ENCODE data around the gene CAMTA1. TPM values are rescaled to one million over a fixed set of nuclear protein-coding genes. Genes with fewer than 3 reads are reported as not detected.

CAMTA1 gene
- total RNA-seq, 4 donors from 2014 or later: 86.3 to 170 (median 132) TPM

DNA sequence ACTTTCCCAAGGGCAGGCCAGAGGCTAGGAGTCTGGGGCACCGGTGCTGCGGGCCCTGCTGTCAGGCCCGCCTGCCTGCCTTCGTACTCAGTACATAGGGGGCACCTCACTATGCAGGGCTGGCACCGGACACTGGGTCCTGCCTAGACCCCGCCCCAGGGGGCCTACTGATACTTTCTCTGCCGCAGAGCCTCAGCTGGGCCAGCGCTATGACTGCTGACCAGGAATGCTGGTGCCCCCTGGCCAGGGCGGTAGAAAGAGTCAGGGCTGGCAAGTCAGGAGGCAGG, 857.1 kb downstream of the CAMTA1 start:
- H3K9me3 ChIP-seq: peaks cover 0 to 5% (median 0%) of the 10 kb centered on the region in 3 donors
- no peak for TF ChIP-seq EP300 (IDR thresholded peaks at IDR 0.05)
- no peak for TF ChIP-seq POLR2AphosphoS5 (IDR thresholded peaks at IDR 0.05)
- TF ChIP-seq, protein P1, sequence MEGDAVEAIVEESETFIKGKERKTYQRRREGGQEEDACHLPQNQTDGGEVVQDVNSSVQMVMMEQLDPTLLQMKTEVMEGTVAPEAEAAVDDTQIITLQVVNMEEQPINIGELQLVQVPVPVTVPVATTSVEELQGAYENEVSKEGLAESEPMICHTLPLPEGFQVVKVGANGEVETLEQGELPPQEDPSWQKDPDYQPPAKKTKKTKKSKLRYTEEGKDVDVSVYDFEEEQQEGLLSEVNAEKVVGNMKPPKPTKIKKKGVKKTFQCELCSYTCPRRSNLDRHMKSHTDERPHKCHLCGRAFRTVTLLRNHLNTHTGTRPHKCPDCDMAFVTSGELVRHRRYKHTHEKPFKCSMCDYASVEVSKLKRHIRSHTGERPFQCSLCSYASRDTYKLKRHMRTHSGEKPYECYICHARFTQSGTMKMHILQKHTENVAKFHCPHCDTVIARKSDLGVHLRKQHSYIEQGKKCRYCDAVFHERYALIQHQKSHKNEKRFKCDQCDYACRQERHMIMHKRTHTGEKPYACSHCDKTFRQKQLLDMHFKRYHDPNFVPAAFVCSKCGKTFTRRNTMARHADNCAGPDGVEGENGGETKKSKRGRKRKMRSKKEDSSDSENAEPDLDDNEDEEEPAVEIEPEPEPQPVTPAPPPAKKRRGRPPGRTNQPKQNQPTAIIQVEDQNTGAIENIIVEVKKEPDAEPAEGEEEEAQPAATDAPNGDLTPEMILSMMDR (IDR thresholded peaks at IDR 0.05): no peak
- TF ChIP-seq POLR2A (IDR thresholded peaks at IDR 0.05): no peak
- no peak overlapping the region for H3K27ac ChIP-seq
- no peaks in the 10 kb centered on the region for H3K36me3 ChIP-seq
- peaks cover 0 to 19% (median 0%) of the 10 kb centered on the region in 3 donors for H3K4me1 ChIP-seq
- H3K27me3 ChIP-seq: peaks cover 5% of the 10 kb centered on the region
- ATAC-seq: no peak
- no peak overlapping the region for H3K4me3 ChIP-seq
- WGBS, 2 donors (ENCODE audit: low coverage in 1 of 2): no CpG with 5 or more reads among the region's 9 CpGs

DNA sequence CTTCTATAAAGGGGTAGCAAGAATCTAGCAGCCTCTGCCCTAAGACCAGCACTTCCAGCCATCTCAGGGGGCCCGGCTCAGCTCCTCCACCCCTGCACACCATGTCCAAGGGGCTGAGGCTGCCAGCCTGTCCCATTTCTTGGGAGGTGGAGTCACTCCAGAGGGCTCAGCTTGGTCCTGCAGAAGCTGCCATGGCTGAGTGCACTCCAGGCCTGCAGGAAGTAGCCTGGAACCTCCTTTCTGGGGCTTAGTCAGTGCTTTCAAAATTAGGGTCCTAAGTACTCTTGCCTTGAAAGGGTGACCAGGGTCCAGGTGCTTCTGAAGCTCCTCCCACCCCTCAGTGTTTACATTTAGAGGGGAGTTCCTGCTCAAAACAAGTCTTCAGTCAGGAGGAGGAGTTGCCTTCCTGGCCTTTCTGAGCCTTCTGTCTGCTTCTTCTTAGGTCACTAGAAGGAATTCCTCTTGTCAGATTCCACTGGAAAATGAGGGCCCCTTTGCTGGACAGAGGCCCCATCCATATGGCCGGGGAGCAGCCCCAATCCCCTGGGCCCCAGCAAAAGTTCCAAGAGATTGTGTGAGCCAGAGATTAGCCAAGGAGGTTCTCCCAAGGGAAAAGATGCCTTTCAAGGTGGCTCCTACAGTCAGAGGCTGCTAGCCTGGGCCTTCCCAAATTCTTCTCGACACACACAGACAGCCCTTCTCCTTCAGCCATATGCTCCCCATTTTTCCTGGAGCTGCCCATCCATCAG, 857.7 kb downstream of the CAMTA1 start:
- Histone ChIP-seq H3K27me3 (peaks cover 11% of the 10 kb centered on the region), H3K36me3 (no peaks in the 10 kb centered on the region), H3K4me3 (no peak overlapping the region), H3K4me1 (peaks cover 0 to 23% (median 0%) of the 10 kb centered on the region in 3 donors), H3K27ac (no peak overlapping the region), H3K9me3 (peaks cover 0 to 5% (median 0%) of the 10 kb centered on the region in 3 donors)
- 0 to 38% methylated on average over 1 of the region's 3 CpGs for WGBS, 2 donors (ENCODE audit: low coverage in 1 of 2)
- no peak for ATAC-seq
- TF ChIP-seq POLR2AphosphoS5 (IDR thresholded peaks at IDR 0.05) (no peak), EP300 (IDR thresholded peaks at IDR 0.05) (no peak), POLR2A (IDR thresholded peaks at IDR 0.05) (no peak)
- TF ChIP-seq, protein P1 (IDR thresholded peaks at IDR 0.05): no peak

DNA sequence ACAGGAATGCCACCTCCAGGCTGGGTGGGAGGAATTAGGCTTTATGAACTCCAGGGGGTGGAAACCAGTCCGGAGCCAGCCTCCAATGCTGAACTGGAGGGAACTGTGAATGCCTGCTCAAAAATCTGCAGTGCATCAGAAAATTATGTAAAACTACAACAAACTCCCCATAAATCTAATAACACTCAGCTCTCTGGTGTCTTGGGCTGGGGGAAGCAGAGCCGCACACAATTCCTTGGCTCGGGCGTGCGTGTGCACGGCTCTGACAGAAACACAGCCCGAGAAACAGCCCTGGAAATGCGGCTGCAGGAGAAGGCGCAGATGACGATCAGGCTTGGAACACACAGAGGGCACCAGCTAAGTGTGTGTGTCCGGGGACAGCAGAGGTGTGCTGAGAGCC, 858.3 kb downstream of the CAMTA1 start:
- Histone ChIP-seq H3K4me3 (no peak overlapping the region), H3K27me3 (peaks cover 17% of the 10 kb centered on the region), H3K4me1 (peaks cover 0 to 28% (median 0%) of the 10 kb centered on the region in 3 donors), H3K36me3 (no peaks in the 10 kb centered on the region), H3K9me3 (peaks cover 0 to 5% (median 0%) of the 10 kb centered on the region in 3 donors), H3K27ac (no peak overlapping the region)
- ATAC-seq: no peak
- TF ChIP-seq EP300 (IDR thresholded peaks at IDR 0.05) (no peak), POLR2AphosphoS5 (IDR thresholded peaks at IDR 0.05) (no peak), POLR2A (IDR thresholded peaks at IDR 0.05) (no peak)
- TF ChIP-seq, protein P1 (IDR thresholded peaks at IDR 0.05): no peak
- 62 to 83% methylated on average over 3 to 10 of the region's 11 CpGs for WGBS, 2 donors (ENCODE audit: low coverage in 1 of 2)

DNA sequence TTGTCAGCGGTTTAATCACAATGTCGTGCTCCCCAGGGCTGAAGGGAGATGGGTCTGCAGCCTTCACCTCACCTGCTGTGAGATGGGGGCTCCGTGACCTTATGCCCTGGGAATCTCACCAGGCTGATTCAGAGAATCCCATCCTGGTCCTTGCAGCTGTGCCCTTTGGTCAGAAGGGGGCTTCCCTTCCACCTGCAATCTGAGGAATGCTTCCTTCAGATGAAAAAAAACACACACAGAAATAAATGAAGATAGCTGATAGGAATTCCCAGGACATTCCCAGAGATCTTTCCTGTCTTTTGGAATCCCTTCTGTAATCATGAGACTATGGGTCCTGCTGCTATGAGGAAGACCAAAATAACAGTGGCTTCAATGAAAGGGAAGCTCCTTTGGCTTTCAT, 858.8 kb downstream of the CAMTA1 start:
- Histone ChIP-seq H3K36me3 (no peaks in the 10 kb centered on the region), H3K4me3 (no peak overlapping the region), H3K9me3 (peaks cover 0 to 5% (median 0%) of the 10 kb centered on the region in 3 donors), H3K27me3 (peaks cover 17% of the 10 kb centered on the region), H3K27ac (no peak overlapping the region), H3K4me1 (peaks cover 0 to 33% (median 0%) of the 10 kb centered on the region in 3 donors)
- WGBS, 2 donors (ENCODE audit: low coverage in 1 of 2): 61% methylated on average over 3 of the region's 3 CpGs; no CpG with 5 or more reads in 1 of the 2 donors
- no peak for ATAC-seq
- no peak for TF ChIP-seq EP300 (IDR thresholded peaks at IDR 0.05)
- no peak for TF ChIP-seq POLR2AphosphoS5 (IDR thresholded peaks at IDR 0.05)
- TF ChIP-seq, protein P1 (IDR thresholded peaks at IDR 0.05): no peak
- no peak for TF ChIP-seq POLR2A (IDR thresholded peaks at IDR 0.05)
